Sigmoid colon (tissue), 7 donors: ENCODE results near the gene NPW. TPM values are rescaled to one million over a fixed set of nuclear protein-coding genes. Genes with fewer than 3 reads are reported as not detected.

Source experiments
- DNase-seq: peaks from one replicate; pipeline ENCODE4 v3.0.0-alpha.2; 2019
- H3K27ac ChIP-seq, 4 donors: fragments of 200-600 bp; sonication (generic); one replicate each; pipeline ENCODE4 v1.5.1; 2016 to 2019; ENCODE audit warnings: mild to moderate bottlenecking in 1 of 4
- H3K27me3 ChIP-seq, 3 donors: fragments of 200-600 bp; sonication (generic); one replicate each; pipeline ENCODE4 v1.5.1; 2019; ENCODE audit warnings: mild to moderate bottlenecking in 1 of 3
- H3K36me3 ChIP-seq, 4 donors: fragments of 200-600 bp; sonication (generic); one replicate each; pipeline ENCODE4 v1.5.1; 2016 to 2019
- H3K4me1 ChIP-seq, 4 donors: fragments of 200-600 bp; sonication (generic); one replicate each; pipeline ENCODE4 v1.5.1; 2017 to 2019
- H3K4me3 ChIP-seq, 4 donors: fragments of 200-600 bp; sonication (generic); one replicate each; pipeline ENCODE4 v1.5.1; 2017 to 2019; ENCODE audit warnings: mild to moderate bottlenecking in 2 of 4, moderate library complexity in 1 of 4
- H3K9me3 ChIP-seq, 4 donors: fragments of 200-600 bp in 3 of 4; sonication (generic) in 3 of 4; one replicate each; pipeline versions ENCODE4 v1.5.1 to v1.6.1; 2013 to 2019
- CTCF ChIP-seq, 4 experiments: fragments of 450-650 bp in 3 of 4; fragments of 200-600 bp in 1 of 4; IDR thresholded peaks; one replicate each; pipeline ENCODE4 v1.5.1; 2016 to 2019; ENCODE audit warnings: antibody characterized with exemption in 4 of 4, mild to moderate bottlenecking in 3 of 4, moderate library complexity in 2 of 4
- EP300 ChIP-seq, 4 donors: sonication (generic); formaldehyde crosslinking; IDR thresholded peaks; one replicate each; pipeline ENCODE4 v1.6.1; 2017; ENCODE audit warnings: antibody characterized with exemption in 4 of 4
- POLR2A ChIP-seq, 2 donors: fragments of 450-650 bp; IDR thresholded peaks; one replicate each; pipeline ENCODE4 v1.6.1; 2016; ENCODE audit warnings: antibody characterized with exemption in 2 of 2, mild to moderate bottlenecking in 2 of 2, moderate library complexity in 2 of 2
- POLR2AphosphoS5 ChIP-seq, 4 donors: sonication (generic); formaldehyde crosslinking; IDR thresholded peaks; one replicate each; pipeline ENCODE4 v1.6.1; 2017; ENCODE audit warnings: antibody characterized with exemption in 4 of 4
- WGBS, 2 donors: extraction: QIAGEN DNeasy Blood & Tissue Kit; methylation state at CpG; one replicate each; pipeline ENCODE4 v1.1.7; 2013; 5-methylcytosine and 5-hydroxymethylcytosine counted together
- intact Hi-C: fragments of 100-400 bp; cut with DNase I; formaldehyde crosslinking; loops from one replicate; pipeline ENCODE4 v1.15.1; 2023
- polyA plus RNA-seq, 3 donors: library from polyadenylated mRNA; stranded (reverse); fragments of 200-250 nt; gene quantifications; one replicate each; pipeline ENCODE4 v1.2.3, GENCODE V29; 2013
- total RNA-seq, 4 donors: library from RNA; depleted of rRNA; stranded (reverse); fragments of >200 nt; gene quantifications; one replicate each; pipeline ENCODE4 v1.1.0, GENCODE V29; 2016
- donor health status: healthy with polysubstance abuse.
- donor health status: Bipolar disorder and iron deficiency.
- donor health status: healthy.

Gene NPW
- total and polyA plus RNA-seq, 7 donors, result 0.71 TPM; not detected in 6

- H3K4me3 ChIP-seq, result no peak overlapping the region
- H3K36me3 ChIP-seq, result peaks cover 6 to 17% (median 10%) of the 10 kb centered on the region in 4 donors
- peaks cover 34 to 49% (median 41%) of the 10 kb centered on the region in 3 donors for H3K27me3 ChIP-seq
- H3K4me1 ChIP-seq, result peaks cover 0 to 54% (median 41%) of the 10 kb centered on the region in 4 donors
- TF ChIP-seq POLR2AphosphoS5 (IDR thresholded peaks at IDR 0.05) (no peak), CTCF (IDR thresholded peaks at IDR 0.05) (no peak), POLR2A (IDR thresholded peaks at IDR 0.05) (no peak), EP300 (IDR thresholded peaks at IDR 0.05) (no peak)
- no peak for DNase-seq
- 94% methylated on average over 10 of the region's 10 CpGs for WGBS, 2 donors
- H3K9me3 ChIP-seq, result no peaks in the 10 kb centered on the region
- intact Hi-C loops, result no loop called here
- H3K27ac ChIP-seq, result no peak overlapping the region
Observed at GRCh38 chr16:1987198-1987597, 32.4 kb upstream of the NPW start.

- TF ChIP-seq CTCF (IDR thresholded peaks at IDR 0.05) (no peak), EP300 (IDR thresholded peaks at IDR 0.05) (no peak), POLR2A (IDR thresholded peaks at IDR 0.05) (no peak), POLR2AphosphoS5 (IDR thresholded peaks at IDR 0.05) (no peak)
- Histone ChIP-seq H3K27ac (no peak within 1 kb of the TSS), H3K36me3 (peaks cover 6 to 17% (median 10%) of the 10 kb centered on the region in 4 donors), H3K4me3 (no peak within 1 kb of the TSS), H3K9me3 (no peaks in the 10 kb centered on the region), H3K27me3 (peaks cover 37 to 50% (median 49%) of the 10 kb centered on the region in 3 donors), H3K4me1 (peaks cover 0 to 44% (median 38%) of the 10 kb centered on the region in 4 donors)
- intact Hi-C loops, result no loop called here
- no peak for DNase-seq
- 3 to 8% methylated on average over 67 of the region's 67 CpGs for whole genome bisulfite sequencing, 2 donors
Observed at GRCh38 chr16:1989209-1990100, 30.1 kb upstream of the NPW start, which contains the start of gene SYNGR3. Gene SYNGR3 (plus strand): TSS chr16:1989970. CDS start chr16:1990103, 133 bp downstream.

- H3K27me3 ChIP-seq, result peaks cover 37 to 50% (median 49%) of the 10 kb centered on the region in 3 donors
- TF ChIP-seq EP300 (IDR thresholded peaks at IDR 0.05) (no peak), POLR2A (IDR thresholded peaks at IDR 0.05) (no peak), POLR2AphosphoS5 (IDR thresholded peaks at IDR 0.05) (no peak), CTCF (IDR thresholded peaks at IDR 0.05) (no peak)
- intact Hi-C loops, result no loop called here
- no peak for DNase-seq
- H3K4me3 ChIP-seq, result no peak overlapping the region
- peaks cover 6 to 17% (median 10%) of the 10 kb centered on the region in 4 donors for H3K36me3 ChIP-seq
- WGBS, 2 donors, result 2 to 3% methylated on average over 25 of the region's 25 CpGs
- H3K27ac ChIP-seq, result no peak overlapping the region
- peaks cover 0 to 39% (median 33%) of the 10 kb centered on the region in 4 donors for H3K4me1 ChIP-seq
- H3K9me3 ChIP-seq, result no peaks in the 10 kb centered on the region
Observed at GRCh38 chr16:1990101-1990350, 29.6 kb upstream of the NPW start.

- Histone ChIP-seq H3K4me1 (peaks cover 0 to 33% (median 28%) of the 10 kb centered on the region in 4 donors), H3K36me3 (peaks cover 6 to 15% (median 10%) of the 10 kb centered on the region in 4 donors), H3K9me3 (no peaks in the 10 kb centered on the region), H3K27ac (no peak overlapping the region), H3K27me3 (peaks cover 37 to 50% (median 49%) of the 10 kb centered on the region in 3 donors), H3K4me3 (no peak overlapping the region)
- DNase-seq, result no peak
- intact Hi-C loops, result no loop called here
- WGBS, 2 donors, result 2% methylated on average over 50 of the region's 50 CpGs
- TF ChIP-seq EP300 (IDR thresholded peaks at IDR 0.05), result no peak
- TF ChIP-seq POLR2A (IDR thresholded peaks at IDR 0.05), result peak in 1 of 2 donors; percentile 33
Observed at GRCh38 chr16:1990351-1991134, 29.0 kb upstream of the NPW start.

- Histone ChIP-seq H3K36me3 (peaks cover under 1 to 9% (median 5%) of the 10 kb centered on the region in 4 donors), H3K27me3 (peaks cover 37 to 50% (median 49%) of the 10 kb centered on the region in 3 donors), H3K27ac (no peak overlapping the region), H3K4me3 (no peak overlapping the region), H3K4me1 (peaks cover 0 to 30% (median 27%) of the 10 kb centered on the region in 4 donors), H3K9me3 (no peaks in the 10 kb centered on the region)
- WGBS, 2 donors, result 6 to 10% methylated on average over 18 of the region's 18 CpGs
- no peak for TF ChIP-seq POLR2A (IDR thresholded peaks at IDR 0.05)
- TF ChIP-seq CTCF (IDR thresholded peaks at IDR 0.05), result no peak
- no peak for TF ChIP-seq EP300 (IDR thresholded peaks at IDR 0.05)
- no peak for TF ChIP-seq POLR2AphosphoS5 (IDR thresholded peaks at IDR 0.05)
- intact Hi-C loops, result no loop called here
- DNase-seq, result no peak
Observed at GRCh38 chr16:1991135-1991551, 28.4 kb upstream of the NPW start.
